D721Med (cell line): ENCODE measurements around the gene OPN3.

ENCODE experiments used
- DNase-seq: peaks from one replicate; pipeline ENCODE4 v3.0.0; 2011; ENCODE audit warnings: low spot score; ENCODE audit not compliant: insufficient read length
- FAIRE-seq: peaks from 2 replicates; lab custom pipeline; 2011; peaks lifted over from hg19 to GRCh38; lab: Jason Lieb, UNC
- TF ChIP-seq, protein P1 (sequence below): IDR thresholded peaks from 2 replicates; pipeline ENCODE4 v1.5.1; 2012; ENCODE audit warnings: mild to moderate bottlenecking, control low read depth; ENCODE audit not compliant: insufficient read depth; ENCODE audit errors: missing control alignments

The OPN3 gene

DNA sequence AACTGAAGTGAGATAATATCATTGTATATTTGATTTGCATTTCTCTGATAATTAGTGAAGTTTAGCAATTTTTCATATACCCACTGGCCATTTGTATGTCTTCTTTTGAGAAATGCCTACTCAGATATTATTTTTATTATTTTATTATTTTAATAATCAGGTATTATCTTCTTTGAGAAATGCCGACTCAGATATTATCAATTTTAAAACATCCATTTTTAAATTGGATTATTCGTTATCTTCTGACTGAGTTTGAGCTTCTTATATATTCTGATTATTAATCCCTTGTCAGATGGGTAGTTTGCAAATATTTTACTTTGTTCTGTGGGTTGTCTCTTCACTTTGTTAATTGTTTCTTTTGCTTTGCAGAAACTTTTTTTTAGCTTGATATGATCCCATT, 70.3 kb downstream of the OPN3 start:
- TF ChIP-seq, protein P1, sequence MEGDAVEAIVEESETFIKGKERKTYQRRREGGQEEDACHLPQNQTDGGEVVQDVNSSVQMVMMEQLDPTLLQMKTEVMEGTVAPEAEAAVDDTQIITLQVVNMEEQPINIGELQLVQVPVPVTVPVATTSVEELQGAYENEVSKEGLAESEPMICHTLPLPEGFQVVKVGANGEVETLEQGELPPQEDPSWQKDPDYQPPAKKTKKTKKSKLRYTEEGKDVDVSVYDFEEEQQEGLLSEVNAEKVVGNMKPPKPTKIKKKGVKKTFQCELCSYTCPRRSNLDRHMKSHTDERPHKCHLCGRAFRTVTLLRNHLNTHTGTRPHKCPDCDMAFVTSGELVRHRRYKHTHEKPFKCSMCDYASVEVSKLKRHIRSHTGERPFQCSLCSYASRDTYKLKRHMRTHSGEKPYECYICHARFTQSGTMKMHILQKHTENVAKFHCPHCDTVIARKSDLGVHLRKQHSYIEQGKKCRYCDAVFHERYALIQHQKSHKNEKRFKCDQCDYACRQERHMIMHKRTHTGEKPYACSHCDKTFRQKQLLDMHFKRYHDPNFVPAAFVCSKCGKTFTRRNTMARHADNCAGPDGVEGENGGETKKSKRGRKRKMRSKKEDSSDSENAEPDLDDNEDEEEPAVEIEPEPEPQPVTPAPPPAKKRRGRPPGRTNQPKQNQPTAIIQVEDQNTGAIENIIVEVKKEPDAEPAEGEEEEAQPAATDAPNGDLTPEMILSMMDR = no peak
- DNase-seq (no peak), FAIRE-seq (no peak)

DNA sequence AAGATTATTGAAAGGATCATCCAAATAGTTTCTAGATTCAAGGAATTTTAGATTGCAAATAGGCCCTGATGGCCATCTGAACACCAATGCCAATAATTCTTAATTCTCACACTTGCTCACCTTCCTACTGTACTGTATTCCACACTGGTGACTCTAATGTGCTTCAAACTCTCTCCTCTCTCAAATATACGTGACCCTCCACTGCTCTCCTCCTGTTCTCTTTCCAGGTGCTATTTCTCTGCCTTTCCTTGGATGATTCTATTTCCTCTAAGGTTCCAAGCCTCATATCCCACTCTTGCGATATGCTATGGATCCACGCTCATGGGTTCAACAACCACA, 79.4 kb downstream of the OPN3 start:
- DNase-seq = no peak
- FAIRE-seq = no peak
- TF ChIP-seq, protein P1 = no peak

DNA sequence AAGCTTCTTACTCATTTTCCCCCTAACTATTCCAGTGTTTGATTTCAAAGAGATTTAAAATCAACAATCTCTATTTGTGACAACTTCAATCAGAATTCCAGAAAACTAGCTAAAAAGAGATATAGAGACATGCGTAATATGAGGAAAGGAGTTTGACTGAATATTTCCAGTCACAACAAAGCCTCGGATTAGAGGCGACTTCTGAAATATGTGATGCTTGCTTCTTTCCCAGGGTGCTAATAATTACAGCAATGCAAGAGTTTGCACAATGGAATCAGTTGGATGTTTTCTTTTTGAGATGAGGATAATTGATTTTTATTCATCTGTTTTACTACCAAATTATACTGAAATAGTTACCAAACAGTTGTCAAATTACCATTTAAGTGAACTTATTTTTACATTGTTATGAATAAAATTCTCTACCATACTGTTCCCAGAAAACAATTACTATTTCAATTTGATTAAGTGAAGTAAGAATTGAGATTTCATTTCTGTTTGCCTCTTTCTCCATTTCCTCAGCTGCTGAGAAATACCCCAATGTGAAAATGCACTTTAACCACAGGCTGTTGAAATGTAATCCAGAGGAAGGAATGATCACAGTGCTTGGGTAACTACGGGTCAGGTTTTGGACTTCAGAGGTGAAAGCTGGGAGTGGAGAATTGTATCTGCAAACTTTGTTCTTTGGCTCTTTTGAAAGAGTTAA, 79.9 kb downstream of the OPN3 start:
- DNase-seq = no peak
- FAIRE-seq = no peak
- TF ChIP-seq, protein P1 = no peak

DNA sequence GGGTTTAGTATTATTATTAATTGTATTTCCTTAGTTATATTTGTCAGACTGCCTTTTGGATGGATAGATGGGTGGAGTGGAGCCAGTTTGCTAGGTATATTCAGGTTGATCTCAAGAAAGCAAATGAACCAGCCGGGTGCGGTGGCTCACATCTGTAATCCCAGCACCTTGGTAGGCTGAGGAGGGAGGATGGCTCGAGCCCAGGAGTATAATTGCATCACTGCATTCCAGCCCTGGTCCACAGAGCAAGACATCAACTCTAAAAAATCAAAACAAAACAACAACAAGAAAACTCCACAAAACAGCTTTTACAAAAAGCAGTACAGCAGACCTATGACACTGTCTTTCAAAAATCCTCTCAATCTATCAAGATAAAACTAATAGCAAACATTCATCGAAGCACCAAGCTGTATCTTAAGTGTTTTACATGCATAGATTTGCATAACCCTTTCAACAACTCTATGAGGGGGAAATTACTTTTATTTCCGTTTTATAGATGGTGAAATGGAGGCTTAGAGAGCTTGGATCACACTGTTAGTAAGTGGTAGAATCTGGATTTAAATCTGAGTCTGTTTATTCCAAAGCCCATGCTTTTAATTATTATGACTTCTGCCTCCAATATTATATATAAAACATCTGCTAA, 82.5 kb downstream of the OPN3 start:
- TF ChIP-seq, protein P1 = no peak
- no peak for DNase-seq
- no peak for FAIRE-seq

DNA sequence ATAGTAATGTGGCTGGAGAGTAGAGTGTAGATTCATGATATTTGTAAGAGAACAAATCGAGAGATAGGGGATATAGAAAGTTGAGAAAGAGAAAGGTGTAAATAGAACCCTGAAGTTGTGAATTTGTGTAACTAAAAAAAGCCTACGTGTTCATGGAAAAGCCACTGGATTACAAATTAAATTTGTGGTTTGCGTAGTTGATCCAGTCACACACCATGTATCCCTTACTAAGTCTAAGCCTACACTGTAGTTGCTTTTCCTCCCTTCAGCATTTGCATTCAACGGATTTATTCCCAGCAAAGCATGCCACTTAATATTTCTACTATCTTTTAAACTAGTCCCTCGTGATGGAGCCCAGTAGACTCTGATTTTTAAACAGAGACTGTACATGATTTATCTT, 83.1 kb downstream of the OPN3 start:
- FAIRE-seq (no peak), DNase-seq (no peak)
- TF ChIP-seq, protein P1 = no peak

DNA sequence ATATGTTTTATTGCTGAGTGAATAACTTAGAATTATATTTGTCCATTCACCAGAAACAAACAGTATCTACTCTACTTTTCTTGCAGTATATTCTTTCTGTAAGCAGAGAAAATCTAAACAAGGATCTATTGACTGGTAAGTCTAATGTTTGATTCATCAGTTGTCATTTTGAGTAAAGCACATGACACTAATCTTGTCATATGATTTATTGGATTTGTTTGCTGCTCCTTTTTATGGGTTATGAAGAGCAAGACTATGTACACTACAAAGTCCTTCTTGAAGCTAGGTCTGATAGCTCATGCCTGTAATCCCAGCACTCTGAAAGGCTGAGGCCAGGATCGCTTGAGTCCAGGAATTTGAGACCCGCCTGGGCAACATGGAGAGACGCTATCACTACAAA, 84.6 kb downstream of the OPN3 start:
- TF ChIP-seq, protein P1 = no peak
- FAIRE-seq = no peak
- no peak for DNase-seq

DNA sequence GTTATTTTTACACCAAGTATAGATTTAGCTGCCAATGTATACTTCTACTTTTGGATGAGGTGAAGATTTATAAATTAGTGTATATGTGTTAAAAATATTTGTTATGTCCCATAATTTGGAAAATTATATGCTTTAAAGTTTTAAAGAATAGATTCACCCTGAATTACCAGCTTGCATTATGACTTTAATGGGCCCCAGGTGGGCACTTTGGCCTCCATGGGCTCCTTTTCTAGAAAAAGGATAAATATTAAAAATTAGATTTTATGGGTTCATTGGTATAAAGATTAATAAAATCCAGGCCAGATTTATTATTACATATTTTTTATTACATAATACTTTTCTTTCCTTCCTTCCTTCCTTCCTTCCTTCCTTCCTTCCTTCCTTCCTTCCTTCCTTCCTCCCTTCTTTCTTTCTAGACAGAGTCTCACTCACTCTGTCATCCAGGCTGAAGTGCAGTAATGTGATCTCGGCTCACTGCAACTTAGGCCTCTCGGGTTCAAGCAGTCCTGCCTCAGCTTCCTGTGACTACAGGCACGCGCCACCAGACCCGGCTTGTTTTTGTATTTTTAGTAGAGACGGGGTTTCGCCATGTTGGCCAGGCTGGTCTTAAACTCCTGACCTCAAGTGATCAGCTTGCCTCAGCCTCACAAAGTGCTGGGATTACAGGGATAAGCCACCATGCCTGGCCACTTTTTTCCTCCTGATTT, 86.1 kb downstream of the OPN3 start:
- TF ChIP-seq, protein P1 = no peak
- FAIRE-seq (no peak), DNase-seq (no peak)
